Measurements from ENCODE around the gene SLC5A11. TPM values are rescaled to one million over a fixed set of nuclear protein-coding genes. Genes with fewer than 3 reads are reported as not detected.

SLC5A11 gene
- total RNA-seq, 1 donor from 2014 or later: not detected

DNA sequence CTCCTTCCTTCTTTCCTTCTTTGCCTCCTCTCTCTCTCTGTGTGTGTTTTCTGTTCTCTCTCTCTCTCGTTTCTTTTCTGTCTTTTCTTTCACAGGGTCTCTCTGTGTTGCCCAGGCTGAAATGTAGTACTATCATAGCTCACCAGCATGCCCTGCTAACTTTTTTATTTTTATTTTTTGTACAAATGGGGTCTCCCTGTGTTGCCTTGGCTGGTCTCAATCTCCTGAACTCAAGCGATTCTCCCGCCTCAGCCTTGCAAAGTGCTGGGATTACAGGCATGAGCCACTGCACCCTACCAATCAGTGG is 1.5 kb downstream of the SLC5A11 start:
- H3K4me3 Mint-ChIP-seq (ENCODE audit: unreplicated experiment): no peak overlapping the region
- peaks cover 2% of the 10 kb centered on the region for H3K27me3 Mint-ChIP-seq (ENCODE audit: unreplicated experiment)
- no peak overlapping the region for H3K27ac Mint-ChIP-seq (ENCODE audit: unreplicated experiment)
- TF ChIP-seq, protein P1, sequence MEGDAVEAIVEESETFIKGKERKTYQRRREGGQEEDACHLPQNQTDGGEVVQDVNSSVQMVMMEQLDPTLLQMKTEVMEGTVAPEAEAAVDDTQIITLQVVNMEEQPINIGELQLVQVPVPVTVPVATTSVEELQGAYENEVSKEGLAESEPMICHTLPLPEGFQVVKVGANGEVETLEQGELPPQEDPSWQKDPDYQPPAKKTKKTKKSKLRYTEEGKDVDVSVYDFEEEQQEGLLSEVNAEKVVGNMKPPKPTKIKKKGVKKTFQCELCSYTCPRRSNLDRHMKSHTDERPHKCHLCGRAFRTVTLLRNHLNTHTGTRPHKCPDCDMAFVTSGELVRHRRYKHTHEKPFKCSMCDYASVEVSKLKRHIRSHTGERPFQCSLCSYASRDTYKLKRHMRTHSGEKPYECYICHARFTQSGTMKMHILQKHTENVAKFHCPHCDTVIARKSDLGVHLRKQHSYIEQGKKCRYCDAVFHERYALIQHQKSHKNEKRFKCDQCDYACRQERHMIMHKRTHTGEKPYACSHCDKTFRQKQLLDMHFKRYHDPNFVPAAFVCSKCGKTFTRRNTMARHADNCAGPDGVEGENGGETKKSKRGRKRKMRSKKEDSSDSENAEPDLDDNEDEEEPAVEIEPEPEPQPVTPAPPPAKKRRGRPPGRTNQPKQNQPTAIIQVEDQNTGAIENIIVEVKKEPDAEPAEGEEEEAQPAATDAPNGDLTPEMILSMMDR (IDR thresholded peaks at IDR 0.05; ENCODE audit: partially characterized antibody, unreplicated experiment): no peak
- no peak for DNase-seq
- H3K36me3 Mint-ChIP-seq (ENCODE audit: unreplicated experiment): no peaks in the 10 kb centered on the region
- H3K9me3 Mint-ChIP-seq (ENCODE audit: unreplicated experiment): peaks cover 2% of the 10 kb centered on the region
- no peaks in the 10 kb centered on the region for H3K4me1 Mint-ChIP-seq (ENCODE audit: low read depth, unreplicated experiment)

DNA sequence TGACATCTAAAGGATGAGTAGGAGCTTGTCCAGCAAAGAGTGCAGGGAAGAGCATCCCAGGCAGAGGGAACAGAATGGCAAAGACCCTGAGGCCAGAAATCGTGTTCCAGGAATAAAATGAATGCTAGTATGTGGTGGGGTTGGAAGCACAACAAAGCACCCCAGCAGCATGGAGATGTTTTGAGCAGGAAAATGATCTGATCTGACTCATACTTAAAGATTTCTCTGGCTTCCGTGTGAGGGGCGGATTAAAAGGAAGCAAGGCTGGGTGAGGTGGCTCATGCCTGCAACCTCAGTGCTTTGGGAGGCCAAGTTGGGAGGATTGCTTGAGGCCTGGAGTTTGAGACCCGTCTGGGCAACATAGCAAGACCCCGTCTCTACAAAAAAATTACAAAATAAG is 2.3 kb downstream of the SLC5A11 start:
- H3K9me3 Mint-ChIP-seq (ENCODE audit: unreplicated experiment): peaks cover 2% of the 10 kb centered on the region
- TF ChIP-seq, protein P1 (IDR thresholded peaks at IDR 0.05; ENCODE audit: partially characterized antibody, unreplicated experiment): no peak
- H3K27ac Mint-ChIP-seq (ENCODE audit: unreplicated experiment): no peak overlapping the region
- peaks cover 2% of the 10 kb centered on the region for H3K27me3 Mint-ChIP-seq (ENCODE audit: unreplicated experiment)
- no peaks in the 10 kb centered on the region for H3K4me1 Mint-ChIP-seq (ENCODE audit: low read depth, unreplicated experiment)
- DNase-seq: no peak
- no peaks in the 10 kb centered on the region for H3K36me3 Mint-ChIP-seq (ENCODE audit: unreplicated experiment)
- H3K4me3 Mint-ChIP-seq (ENCODE audit: unreplicated experiment): no peak overlapping the region

DNA sequence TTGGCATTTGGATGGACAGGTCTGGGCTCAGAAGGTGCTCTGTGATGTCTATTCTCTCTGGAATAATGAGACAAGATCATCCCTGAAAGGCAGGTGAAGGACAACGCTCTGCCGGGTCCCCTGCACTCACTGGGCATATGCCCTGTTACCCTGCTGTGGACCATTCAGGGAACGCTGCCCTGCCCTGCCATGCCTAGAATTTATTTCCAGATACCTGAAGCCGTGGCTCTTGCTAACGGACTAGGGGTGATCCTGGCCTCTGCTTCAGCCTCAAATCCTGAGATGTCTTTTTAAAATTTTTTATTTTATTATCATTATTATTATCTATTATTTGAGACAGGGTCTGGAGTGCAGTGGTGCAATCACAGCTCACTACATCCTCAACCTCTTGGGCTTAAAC is 3.9 kb downstream of the SLC5A11 start:
- H3K4me3 Mint-ChIP-seq (ENCODE audit: unreplicated experiment): no peak overlapping the region
- DNase-seq: no peak
- H3K27me3 Mint-ChIP-seq (ENCODE audit: unreplicated experiment): peaks cover 2% of the 10 kb centered on the region
- TF ChIP-seq, protein P1 (IDR thresholded peaks at IDR 0.05; ENCODE audit: partially characterized antibody, unreplicated experiment): no peak
- H3K27ac Mint-ChIP-seq (ENCODE audit: unreplicated experiment): no peak overlapping the region
- H3K9me3 Mint-ChIP-seq (ENCODE audit: unreplicated experiment): peaks cover 2% of the 10 kb centered on the region
- no peaks in the 10 kb centered on the region for H3K36me3 Mint-ChIP-seq (ENCODE audit: unreplicated experiment)
- H3K4me1 Mint-ChIP-seq (ENCODE audit: low read depth, unreplicated experiment): no peaks in the 10 kb centered on the region

DNA sequence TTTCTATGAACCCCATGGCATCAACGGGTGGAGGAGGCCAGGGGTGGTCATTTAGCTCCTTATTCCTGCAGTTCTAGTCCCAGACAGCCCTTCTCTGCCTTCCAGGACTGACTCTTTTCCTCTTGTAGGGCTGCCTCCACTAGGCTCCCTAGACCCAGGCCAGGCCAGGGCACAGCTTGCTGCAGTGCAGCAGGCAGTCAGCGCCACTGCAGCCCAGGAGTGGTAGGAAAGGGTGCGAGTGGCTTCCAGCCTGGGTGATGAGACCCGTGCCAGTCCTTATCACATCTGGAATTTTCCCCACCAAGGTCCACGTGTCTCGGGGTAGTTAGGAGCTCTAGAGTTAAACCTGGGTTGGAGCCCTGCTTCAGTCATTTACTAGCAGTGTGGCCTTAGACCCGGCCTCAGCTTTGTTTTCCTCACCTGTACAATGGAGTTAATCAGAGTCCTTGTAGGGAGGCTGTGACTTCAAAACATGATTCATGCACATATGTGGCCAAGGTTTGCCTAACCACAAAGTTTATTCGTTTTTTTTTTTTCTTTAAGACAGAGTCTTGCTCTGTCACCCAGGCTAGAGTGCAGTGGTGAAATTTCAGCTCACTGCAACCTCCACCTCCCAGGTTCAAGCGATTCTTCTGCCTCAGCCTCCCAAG is 4.7 kb downstream of the SLC5A11 start:
- peaks cover 2% of the 10 kb centered on the region for H3K27me3 Mint-ChIP-seq (ENCODE audit: unreplicated experiment)
- H3K27ac Mint-ChIP-seq (ENCODE audit: unreplicated experiment): no peak overlapping the region
- peaks cover under 1% of the 10 kb centered on the region for H3K9me3 Mint-ChIP-seq (ENCODE audit: unreplicated experiment)
- H3K36me3 Mint-ChIP-seq (ENCODE audit: unreplicated experiment): no peaks in the 10 kb centered on the region
- H3K4me1 Mint-ChIP-seq (ENCODE audit: low read depth, unreplicated experiment): no peaks in the 10 kb centered on the region
- no peak overlapping the region for H3K4me3 Mint-ChIP-seq (ENCODE audit: unreplicated experiment)
- TF ChIP-seq, protein P1 (IDR thresholded peaks at IDR 0.05; ENCODE audit: partially characterized antibody, unreplicated experiment): no peak
- no peak for DNase-seq

DNA sequence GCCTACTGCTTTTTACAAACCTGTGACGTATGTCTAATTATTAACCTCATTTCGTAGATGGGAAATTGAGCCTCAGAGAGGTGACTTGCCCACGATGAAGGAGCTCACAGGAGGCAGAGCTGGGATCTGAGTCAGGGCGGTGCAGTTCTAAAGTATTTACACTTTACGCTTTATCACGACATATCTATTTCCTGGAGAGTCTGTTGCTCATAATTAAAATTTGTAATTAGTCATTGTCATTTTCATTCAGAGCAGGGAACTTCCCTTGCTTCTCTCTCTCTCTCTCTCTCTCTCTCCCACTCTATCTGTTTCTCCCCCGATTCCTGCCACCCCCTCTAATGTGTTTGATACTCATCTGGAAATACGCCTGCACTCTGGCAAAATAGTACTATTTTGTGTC is 5.9 kb downstream of the SLC5A11 start:
- Mint-ChIP-seq H3K27ac (ENCODE audit: unreplicated experiment) (no peak overlapping the region), H3K27me3 (ENCODE audit: unreplicated experiment) (peaks cover 2% of the 10 kb centered on the region), H3K4me3 (ENCODE audit: unreplicated experiment) (no peak overlapping the region), H3K9me3 (ENCODE audit: unreplicated experiment) (no peaks in the 10 kb centered on the region), H3K36me3 (ENCODE audit: unreplicated experiment) (no peaks in the 10 kb centered on the region), H3K4me1 (ENCODE audit: low read depth, unreplicated experiment) (no peaks in the 10 kb centered on the region)
- no peak for DNase-seq
- TF ChIP-seq, protein P1 (IDR thresholded peaks at IDR 0.05; ENCODE audit: partially characterized antibody, unreplicated experiment): no peak

Measured in glutamatergic neuron (in vitro differentiated cells).